ENCODE results near the gene KCNA2. TPM values are rescaled to one million over a fixed set of nuclear protein-coding genes. Genes with fewer than 3 reads are reported as not detected.
A peak's percentile ranks its signal among the peaks of the same experiment; 100 is the strongest.

KCNA2 gene
- total RNA-seq, 1 donor from 2014 or later = 0.64 TPM

DNA sequence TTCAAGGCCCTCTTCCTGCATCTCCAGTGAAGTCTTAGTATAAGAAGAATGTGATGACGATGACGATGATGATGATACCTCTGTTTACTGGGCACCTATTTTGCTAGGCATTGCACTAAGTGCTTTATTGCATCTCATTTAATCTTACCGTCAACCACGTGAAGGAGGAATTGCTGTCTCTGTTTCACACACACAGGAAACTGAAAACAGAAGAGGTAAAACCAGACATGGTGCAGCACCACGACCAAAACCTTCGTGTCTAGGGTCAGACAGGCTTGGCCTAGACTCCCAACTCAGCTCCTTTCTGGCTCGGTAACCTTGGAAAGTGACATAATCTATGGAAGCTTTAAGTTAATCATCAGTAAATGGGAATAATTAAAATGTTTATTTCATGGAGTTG lies 20.7 kb upstream of the KCNA2 start:
- Histone ChIP-seq H3K9me3 (no peaks in the 10 kb centered on the region), H3K4me1 (no peaks in the 10 kb centered on the region), H3K36me3 (no peaks in the 10 kb centered on the region), H3K27ac (no peak overlapping the region), H3K27me3 (no peaks in the 10 kb centered on the region), H3K4me3 (no peak overlapping the region)
- TF ChIP-seq, protein P1, sequence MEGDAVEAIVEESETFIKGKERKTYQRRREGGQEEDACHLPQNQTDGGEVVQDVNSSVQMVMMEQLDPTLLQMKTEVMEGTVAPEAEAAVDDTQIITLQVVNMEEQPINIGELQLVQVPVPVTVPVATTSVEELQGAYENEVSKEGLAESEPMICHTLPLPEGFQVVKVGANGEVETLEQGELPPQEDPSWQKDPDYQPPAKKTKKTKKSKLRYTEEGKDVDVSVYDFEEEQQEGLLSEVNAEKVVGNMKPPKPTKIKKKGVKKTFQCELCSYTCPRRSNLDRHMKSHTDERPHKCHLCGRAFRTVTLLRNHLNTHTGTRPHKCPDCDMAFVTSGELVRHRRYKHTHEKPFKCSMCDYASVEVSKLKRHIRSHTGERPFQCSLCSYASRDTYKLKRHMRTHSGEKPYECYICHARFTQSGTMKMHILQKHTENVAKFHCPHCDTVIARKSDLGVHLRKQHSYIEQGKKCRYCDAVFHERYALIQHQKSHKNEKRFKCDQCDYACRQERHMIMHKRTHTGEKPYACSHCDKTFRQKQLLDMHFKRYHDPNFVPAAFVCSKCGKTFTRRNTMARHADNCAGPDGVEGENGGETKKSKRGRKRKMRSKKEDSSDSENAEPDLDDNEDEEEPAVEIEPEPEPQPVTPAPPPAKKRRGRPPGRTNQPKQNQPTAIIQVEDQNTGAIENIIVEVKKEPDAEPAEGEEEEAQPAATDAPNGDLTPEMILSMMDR (IDR thresholded peaks at IDR 0.05) = no peak
- DNase-seq (no peak), ATAC-seq (no peak)
- intact Hi-C loops (cut with DNase I) = no loop called here

DNA sequence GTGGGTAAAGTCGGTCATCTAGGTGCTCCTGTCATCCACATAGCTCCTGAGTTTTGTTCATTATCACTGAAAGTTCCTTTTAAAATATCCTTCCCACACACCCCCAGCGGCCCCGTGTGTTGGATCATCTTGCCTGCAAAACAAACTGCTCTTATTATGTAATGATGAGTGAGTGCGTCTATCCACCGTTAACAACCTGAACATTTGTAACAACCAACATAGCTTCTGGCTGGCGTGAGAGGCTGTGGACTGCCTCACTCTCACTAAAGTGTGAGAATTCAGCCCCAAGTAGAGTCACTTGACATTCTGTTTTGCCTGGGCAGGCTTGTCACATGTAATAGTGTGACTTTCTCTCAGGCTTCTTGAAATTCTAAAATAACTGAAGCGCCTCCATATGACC lies 14.5 kb upstream of the KCNA2 start:
- intact Hi-C loops (cut with DNase I) = no loop called here
- ATAC-seq (no peak), DNase-seq (no peak)
- Histone ChIP-seq H3K27ac (no peak overlapping the region), H3K27me3 (peaks cover 4% of the 10 kb centered on the region), H3K9me3 (no peaks in the 10 kb centered on the region), H3K4me3 (no peak overlapping the region), H3K36me3 (no peaks in the 10 kb centered on the region), H3K4me1 (peaks cover 11% of the 10 kb centered on the region)
- TF ChIP-seq, protein P1 (IDR thresholded peaks at IDR 0.05) = no peak

- peaks cover 4% of the 10 kb centered on the region for H3K27me3 ChIP-seq
- ATAC-seq (no peak), DNase-seq (no peak)
- no peaks in the 10 kb centered on the region for H3K9me3 ChIP-seq
- peaks cover 11% of the 10 kb centered on the region for H3K4me1 ChIP-seq
- no peak overlapping the region for H3K4me3 ChIP-seq
- H3K27ac ChIP-seq = no peak overlapping the region
- H3K36me3 ChIP-seq = no peaks in the 10 kb centered on the region
- TF ChIP-seq, protein P1 (IDR thresholded peaks at IDR 0.05) = no peak
- intact Hi-C loops (cut with DNase I) = no loop called here
Measured at GRCh38 chr1:110620250-110620615, 14.1 kb upstream of the KCNA2 start.

GRCh38 chr1:110619412-110620249 lies 13.5 kb upstream of the KCNA2 start:
- ATAC-seq (peak; percentile 97), DNase-seq (peak; percentile 96)
- H3K27me3 ChIP-seq = peaks cover 4% of the 10 kb centered on the region
- TF ChIP-seq, protein P1 (IDR thresholded peaks at IDR 0.05) = peak; percentile 98
- H3K9me3 ChIP-seq = no peaks in the 10 kb centered on the region
- no peaks in the 10 kb centered on the region for H3K36me3 ChIP-seq
- intact Hi-C loops (cut with DNase I) = no loop called here
- H3K4me3 ChIP-seq = peak overlapping the region; percentile 39
- peaks cover 11% of the 10 kb centered on the region for H3K4me1 ChIP-seq
- no peak overlapping the region for H3K27ac ChIP-seq

- Histone ChIP-seq H3K27me3 (peaks cover 4% of the 10 kb centered on the region), H3K27ac (no peak overlapping the region), H3K9me3 (no peaks in the 10 kb centered on the region), H3K4me3 (no peak overlapping the region), H3K36me3 (no peaks in the 10 kb centered on the region), H3K4me1 (peaks cover 11% of the 10 kb centered on the region)
- intact Hi-C loops (cut with DNase I) = no loop called here
- TF ChIP-seq, protein P1 (IDR thresholded peaks at IDR 0.05) = no peak
- ATAC-seq (no peak), DNase-seq (no peak)
Measured at GRCh38 chr1:110618668-110619067, 12.5 kb upstream of the KCNA2 start.
